Heart left ventricle (tissue), 13 donors: ENCODE measurements around the gene ADA.

ENCODE experiments used
- CTCF ChIP-seq, 12 donors: fragments of 200-600 bp; sonication (generic) in 4 of 12; IDR thresholded peaks; one replicate each; pipeline versions ENCODE4 v1.5.0 to v1.8.0; 2018 to 2022; ENCODE audit warnings: antibody characterized with exemption in 12 of 12, mild to moderate bottlenecking in 5 of 12
- POLR2A ChIP-seq, 2 donors: fragments of 450-650 bp; IDR thresholded peaks; one replicate each; pipeline ENCODE4 v1.6.1; 2017; ENCODE audit warnings: antibody characterized with exemption in 2 of 2, mild to moderate bottlenecking in 2 of 2, moderate library complexity in 2 of 2
- donor health status: ischemic (EF 13 %, LVEDD 7.1; RV severe dilation, severe dysfunction).
- donor health status: DM: no; HTN: yes; CAD: no.
- donor health status: DM: no; HTN: no; CAD: no.
- donor health status: ischemic (EF 25% LVEDD 6.9; RV normal size, moderate dysfunction).
- donor health status: ischemic (EF 25% LVEDD 5.7; RV mildly dilated, moderate dysfunction).
- donor health status: ischemic (EF 35%, LVEDD 5.7; RV mildly dilated, moderate dysfunction).
- donor health status: nonischemic (EF 11% LVEDD 7.7; RV severe dilation, severe dysfunction).
- donor health status: DM: yes; HTN: yes; CAD: no.
- donor health status: PGD.
- donor health status: ischemic (EF 29% LVEDD 5.4; RV normal size, mild dysfunction).
- donor health status: nonischemic (EF 23%, LVEDD 6.1; RV moderate dilation, normal function).

- TF ChIP-seq CTCF (IDR thresholded peaks at IDR 0.05) (no peak), POLR2A (IDR thresholded peaks at IDR 0.05) (no peak)
Observed at GRCh38 chr20:44635877-44636276, 15.6 kb downstream of the ADA start.
